ENCODE measurements around the gene IL1R1.

IL1R1 gene

GRCh38 chr2:102209474-102209873, 66.9 kb downstream of the IL1R1 start:
- DNase-seq: no peak

GRCh38 chr2:102217032-102217431, 74.5 kb downstream of the IL1R1 start:
- no peak for DNase-seq

GRCh38 chr2:102224824-102225739, 82.5 kb downstream of the IL1R1 start:
- no peak for DNase-seq

GRCh38 chr2:102226171-102226570, 83.6 kb downstream of the IL1R1 start:
- no peak for DNase-seq

- no peak for DNase-seq
Measured at GRCh38 chr2:102226612-102227391, 84.3 kb downstream of the IL1R1 start.

- DNase-seq: no peak
Measured at GRCh38 chr2:102229141-102229769, 86.7 kb downstream of the IL1R1 start.
